Transverse colon (tissue), 4 donors: Measurements from ENCODE around the gene ZNF599. TPM values are rescaled to one million over a fixed set of nuclear protein-coding genes. Genes with fewer than 3 reads are reported as not detected.

Source experiments
- DNase-seq: peaks from one replicate; pipeline ENCODE4 v3.0.0-alpha.2; 2019
- H3K27ac ChIP-seq, 4 donors: fragments of 200-600 bp; sonication (generic); 2 replicates each; pipeline ENCODE4 v1.5.1; 2016 to 2018; ENCODE audit warnings: inconsistent platforms in 4 of 4
- H3K27me3 ChIP-seq: fragments of 200-600 bp; sonication (generic); 2 replicates; pipeline ENCODE4 v1.5.1; 2017; ENCODE audit warnings: inconsistent platforms
- H3K36me3 ChIP-seq, 4 donors: fragments of 200-600 bp; sonication (generic); 2 replicates each; pipeline ENCODE4 v1.5.1; 2017 to 2019; ENCODE audit warnings: inconsistent platforms in 4 of 4
- H3K4me1 ChIP-seq, 4 donors: fragments of 200-600 bp; sonication (generic); 2 replicates each; pipeline ENCODE4 v1.5.1; 2017 to 2020; ENCODE audit warnings: inconsistent platforms in 4 of 4
- H3K4me3 ChIP-seq, 4 donors: fragments of 200-600 bp; sonication (generic); 1 replicate in 1 of 4; 2 replicates in 3 of 4; pipeline versions ENCODE4 v1.5.1 to v1.6.1; 2017 to 2019; ENCODE audit warnings: inconsistent platforms in 4 of 4
- H3K9me3 ChIP-seq, 2 donors: fragments of 200-600 bp; sonication (generic); 2 replicates each; pipeline ENCODE4 v1.5.1; 2017 to 2019; ENCODE audit warnings: inconsistent platforms in 2 of 2
- CTCF ChIP-seq, 5 experiments: fragments of 200-600 bp in 3 of 5; fragments of 450-650 bp in 2 of 5; sonication (generic) in 3 of 5; IDR thresholded peaks; 1 replicate in 2 of 5; 2 replicates in 3 of 5; pipeline ENCODE4 v1.5.1; 2016 to 2017; ENCODE audit warnings: antibody characterized with exemption in 5 of 5, inconsistent platforms in 3 of 5, mild to moderate bottlenecking in 2 of 5, moderate library complexity in 1 of 5
- EP300 ChIP-seq: sonication (generic); formaldehyde crosslinking; IDR thresholded peaks from one replicate; pipeline ENCODE4 v1.6.1; 2017; ENCODE audit warnings: antibody characterized with exemption, low read depth
- POLR2A ChIP-seq: fragments of 450-650 bp; IDR thresholded peaks from one replicate; pipeline ENCODE4 v1.6.1; 2016; ENCODE audit warnings: antibody characterized with exemption, mild to moderate bottlenecking, moderate library complexity
- POLR2AphosphoS5 ChIP-seq, 3 donors: sonication (generic); formaldehyde crosslinking; IDR thresholded peaks; one replicate each; pipeline ENCODE4 v1.6.1; 2016; ENCODE audit warnings: antibody characterized with exemption in 3 of 3
- WGBS, 2 donors: methylation state at CpG; one replicate each; pipeline ENCODE4 v1.1.5; 2018; ENCODE audit warnings: low coverage in 1 of 2; 5-methylcytosine and 5-hydroxymethylcytosine counted together
- in situ Hi-C, 4 donors: fragments of 200-750 bp; cut with MboI; loops; one replicate each; pipeline versions ENCODE4 v1.15.0 to v1.15.1; 2017; ENCODE audit warnings: low sequenced_read_pairs in 3 of 4, low pct_ligation_motif_present in 1 of 4, low pct_unique_long_range_greater_than_20kb in 1 of 4
- intact Hi-C: fragments of 100-400 bp; cut with DNase I; formaldehyde crosslinking; loops from one replicate; pipeline ENCODE4 v1.15.1; 2023; ENCODE audit warnings: low total_unique reads
- total RNA-seq, 4 donors: library from RNA; depleted of rRNA; stranded (reverse); fragments of >200 nt; gene quantifications; one replicate each; pipeline ENCODE4 v1.1.0, GENCODE V29; 2016

Gene ZNF599
- 1 to 10 TPM in 3 of 4 donors, not detected in 1; 4.1 to 7.1 (median 6.0) TPM for total RNA-seq

DNA sequence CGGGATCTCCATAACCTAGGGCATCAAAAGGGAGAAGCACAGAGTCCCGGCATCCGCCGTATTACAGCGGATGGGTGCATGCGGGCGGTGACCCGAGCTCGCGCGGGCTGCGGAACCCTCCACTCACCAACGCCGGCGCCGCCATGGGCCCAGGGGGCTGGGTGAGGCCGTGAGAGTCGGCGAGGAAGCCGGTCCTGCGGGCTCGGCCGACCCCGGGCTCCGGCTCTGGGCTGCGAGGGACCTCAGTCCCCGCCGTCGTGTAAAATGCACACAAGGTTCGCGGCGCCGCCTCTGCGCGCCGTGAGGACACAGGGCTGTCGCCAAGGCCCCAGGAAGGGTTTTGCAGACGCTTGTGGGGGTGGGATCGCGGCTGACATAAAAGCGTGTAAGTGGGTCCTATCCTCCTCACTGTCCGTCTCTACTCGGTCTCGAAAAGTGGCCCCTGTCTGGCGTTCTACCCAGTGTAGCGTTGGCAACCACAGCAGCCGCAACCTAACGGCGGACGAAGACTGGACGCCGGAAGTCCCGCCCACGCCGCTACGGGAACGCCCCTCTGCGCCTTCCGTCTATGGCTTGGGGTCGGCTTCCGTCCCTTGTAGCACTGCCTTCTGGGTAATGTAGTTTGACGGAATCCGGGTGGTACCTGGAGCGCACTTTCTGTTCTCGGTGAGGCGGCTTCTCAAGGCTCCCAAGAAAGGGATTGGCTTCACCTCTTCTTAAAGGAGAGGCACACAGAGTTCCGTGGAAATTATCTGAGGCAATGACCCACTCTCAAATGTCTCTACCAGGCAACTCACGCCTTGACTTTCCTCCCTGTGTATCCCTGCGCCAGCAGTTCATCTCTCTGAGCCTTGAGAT lies at the start of gene ZNF599:
Gene ZNF599, minus strand, starts transcription at position 519 of the 858 bp plus-strand sequence. Its CDS starts 374 bp downstream, at position 145.
- 4% methylated on average over 58 of the region's 69 CpGs; no CpG with 5 or more reads in 1 of the 2 donors for WGBS, 2 donors
- in situ Hi-C loops: no loop called here
- Histone ChIP-seq H3K4me3 (peak within 1 kb of the TSS; percentile 43 to 90 (median 52)), H3K4me1 (peaks cover 6 to 14% (median 8%) of the 10 kb centered on the region in 4 donors), H3K9me3 (no peaks in the 10 kb centered on the region), H3K27ac (peak within 1 kb of the TSS; percentile 67 to 86 (median 82)), H3K27me3 (no peaks in the 10 kb centered on the region), H3K36me3 (peaks cover 0 to under 1% (median 0%) of the 10 kb centered on the region in 4 donors)
- peak; percentile 93 for DNase-seq
- intact Hi-C loops: no loop called here
- TF ChIP-seq POLR2AphosphoS5 (IDR thresholded peaks at IDR 0.05) (peak; percentile 66 to 89 (median 82)), POLR2A (peak; percentile 48), CTCF (IDR thresholded peaks at IDR 0.05) (no peak)

DNA sequence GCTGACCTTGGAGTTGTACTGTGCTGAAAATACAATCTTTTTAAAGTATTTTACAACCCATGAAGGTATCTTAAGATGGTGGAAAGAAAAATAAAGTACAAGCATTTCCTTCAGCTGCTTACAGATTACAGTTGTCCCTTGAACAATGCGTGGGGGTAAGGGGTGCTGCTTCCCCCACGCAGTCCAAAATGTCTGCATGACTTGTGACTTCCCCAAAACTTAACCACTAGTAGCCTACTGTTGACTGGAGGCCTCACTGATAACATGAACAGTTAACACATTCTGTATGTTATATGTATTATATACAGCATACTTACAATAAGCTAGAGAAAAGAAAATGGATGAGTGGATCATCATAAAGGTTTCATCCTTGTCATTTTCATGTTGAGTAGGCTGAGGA lies 45.3 kb upstream of the ZNF599 start:
- TF ChIP-seq POLR2AphosphoS5 (IDR thresholded peaks at IDR 0.05): no peak
- TF ChIP-seq EP300: no peak
- no peak for TF ChIP-seq POLR2A
- no peak for TF ChIP-seq CTCF (IDR thresholded peaks at IDR 0.05)
- H3K27ac ChIP-seq: no peak overlapping the region
- no peaks in the 10 kb centered on the region for H3K9me3 ChIP-seq
- DNase-seq: no peak
- H3K4me3 ChIP-seq: no peak overlapping the region
- no peaks in the 10 kb centered on the region for H3K27me3 ChIP-seq
- intact Hi-C loops: loop anchor here (5.0 kb wide), 1 partner anchor 1124 kb away; no protein-coding TSS in a partner anchor
- WGBS, 2 donors: 35 to 92% methylated on average over 2 of the region's 2 CpGs
- no peaks in the 10 kb centered on the region for H3K36me3 ChIP-seq
- in situ Hi-C loops: no loop called here
- H3K4me1 ChIP-seq: no peaks in the 10 kb centered on the region

DNA sequence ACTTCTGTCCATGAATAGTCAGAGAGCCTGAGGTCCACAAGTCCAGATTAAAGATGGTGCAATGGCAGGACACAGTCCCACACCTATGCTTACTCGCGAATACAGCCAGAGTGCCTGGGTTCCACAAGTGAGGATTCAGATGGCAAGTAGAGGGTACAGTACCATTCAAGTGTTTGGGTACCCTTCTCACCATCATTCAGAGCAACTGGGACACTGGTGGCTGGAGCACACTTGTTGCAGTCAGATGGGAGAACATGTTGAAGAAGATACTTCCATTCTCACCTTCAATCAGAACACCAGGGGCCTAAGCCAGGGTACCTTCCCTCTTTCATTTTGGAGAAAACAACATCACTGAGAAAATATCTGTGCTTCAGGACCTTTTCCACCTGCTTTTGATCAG lies 43.7 kb upstream of the ZNF599 start:
- WGBS, 2 donors: 100% methylated on average over 2 of the region's 2 CpGs; no CpG with 5 or more reads in 1 of the 2 donors
- in situ Hi-C loops: no loop called here
- no peaks in the 10 kb centered on the region for H3K27me3 ChIP-seq
- no peaks in the 10 kb centered on the region for H3K4me1 ChIP-seq
- no peaks in the 10 kb centered on the region for H3K9me3 ChIP-seq
- intact Hi-C loops: loop anchor here (5.0 kb wide), 1 partner anchor 1126 kb away; no protein-coding TSS in a partner anchor
- no peak for DNase-seq
- H3K27ac ChIP-seq: no peak overlapping the region
- H3K4me3 ChIP-seq: no peak overlapping the region
- no peaks in the 10 kb centered on the region for H3K36me3 ChIP-seq
- TF ChIP-seq POLR2AphosphoS5 (IDR thresholded peaks at IDR 0.05): no peak
- no peak for TF ChIP-seq EP300
- TF ChIP-seq CTCF (IDR thresholded peaks at IDR 0.05): no peak
- TF ChIP-seq POLR2A: no peak

DNA sequence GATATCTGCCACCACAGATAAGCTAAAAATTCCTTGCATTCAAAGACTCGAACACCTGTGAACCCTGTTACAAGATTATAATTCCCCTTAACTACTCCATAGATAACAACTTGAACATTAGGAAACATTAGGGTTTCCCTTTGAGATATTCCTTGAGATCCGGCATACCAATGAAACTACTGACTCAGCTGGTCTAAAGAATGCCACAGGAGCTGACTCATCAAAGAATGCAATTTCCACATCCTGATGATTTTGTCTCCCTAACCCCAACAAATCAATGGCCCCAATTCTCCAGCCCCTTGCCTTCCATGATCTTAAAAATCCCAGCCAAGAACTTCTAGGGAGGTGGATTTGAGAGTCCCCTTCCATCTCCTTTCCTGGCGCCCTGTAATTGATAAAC lies 35.6 kb upstream of the ZNF599 start:
- Histone ChIP-seq H3K27ac (no peak overlapping the region), H3K27me3 (no peaks in the 10 kb centered on the region), H3K4me3 (no peak overlapping the region), H3K9me3 (peaks cover 0 to 12% of the 10 kb centered on the region in 2 donors), H3K4me1 (no peaks in the 10 kb centered on the region), H3K36me3 (no peaks in the 10 kb centered on the region)
- 75 to 87% methylated on average over 3 of the region's 3 CpGs for WGBS, 2 donors
- no peak for DNase-seq
- in situ Hi-C loops: no loop called here
- TF ChIP-seq POLR2A (no peak), EP300 (no peak), CTCF (IDR thresholded peaks at IDR 0.05) (no peak), POLR2AphosphoS5 (IDR thresholded peaks at IDR 0.05) (no peak)
- intact Hi-C loops: no loop called here
